SK-N-SH (cell line): ENCODE measurements around the gene BMP7. TPM values are rescaled to one million over a fixed set of nuclear protein-coding genes. Genes with fewer than 3 reads are reported as not detected.

Experiments used
- CTCF ChIA-PET: fragments of 300-600, 350-600 bp; formaldehyde crosslinking; extraction: SDS; loops from one replicate; lab custom pipeline; 2021; lab: Yijun Ruan, JAX
- POLR2A ChIA-PET: fragments of 350-600 bp; sonication (Branson Sonifier 250); formaldehyde crosslinking; extraction: SDS; loops from one replicate; lab custom pipeline; 2020; ENCODE audit warnings: antibody characterized with exemption, inconsistent platforms; lab: Yijun Ruan, JAX
- DNase-seq: peaks from one replicate; pipeline ENCODE4 v3.0.0; 2012
- H2AFZ ChIP-seq: fragments of 200-600 bp; sonication (generic); 2 replicates; pipeline ENCODE4 v1.8.1; 2016; ENCODE audit warnings: antibody characterized with exemption, mild to moderate bottlenecking, low read depth
- H3F3A ChIP-seq: fragments of 200-600 bp; sonication (generic); replicated peaks from 2 replicates; pipeline ENCODE3; 2016; ENCODE audit warnings: antibody characterized with exemption, mild to moderate bottlenecking; ENCODE audit not compliant: insufficient read depth
- H3K27ac ChIP-seq, 2 experiments: fragments of 200-500 bp in 1 of 2; fragments of 200-600 bp in 1 of 2; sonication (Bioruptor generic) in 1 of 2; sonication (generic), shearing (Covaris generic) in 1 of 2; 2 replicates each; pipeline versions ENCODE4 v1.5.1 to v1.6.1; 2014 to 2016; ENCODE audit warnings: low read depth in 2 of 2, inconsistent platforms in 1 of 2, low read length in 1 of 2, mild to moderate bottlenecking in 1 of 2, mixed read lengths in 1 of 2
- H3K27me3 ChIP-seq: fragments of 200-600 bp; sonication (generic), shearing (Covaris generic); 2 replicates; pipeline ENCODE4 v1.6.1; 2016; ENCODE audit warnings: mixed run types; ENCODE audit not compliant: insufficient read depth
- H3K36me3 ChIP-seq, 2 experiments: fragments of 200-500 bp in 1 of 2; fragments of 200-600 bp in 1 of 2; sonication (Bioruptor generic) in 1 of 2; sonication (generic) in 1 of 2; replicated peaks in 1 of 2; 2 replicates each; pipeline versions ENCODE3 to v1.5.1; 2014 to 2016; ENCODE audit warnings: low read length in 1 of 2, mild to moderate bottlenecking in 1 of 2; ENCODE audit not compliant: insufficient read depth in 2 of 2, control insufficient read depth in 1 of 2
- H3K4me1 ChIP-seq, 2 experiments: fragments of 200-500 bp in 1 of 2; fragments of 200-600 bp in 1 of 2; sonication (Bioruptor generic) in 1 of 2; sonication (generic), shearing (Covaris generic) in 1 of 2; 2 replicates each; pipeline versions ENCODE4 v1.5.1 to v1.6.1; 2014 to 2016; ENCODE audit warnings: low read depth in 1 of 2, low read length in 1 of 2, mixed run types in 1 of 2; ENCODE audit not compliant: insufficient read depth in 2 of 2, control insufficient read depth in 1 of 2
- H3K4me2 ChIP-seq: fragments of 200-600 bp; sonication (generic), shearing (Covaris generic); 2 replicates; pipeline ENCODE4 v1.6.1; 2017; ENCODE audit warnings: mixed run types
- H3K4me3 ChIP-seq, 2 experiments: fragments of 200-500 bp in 1 of 2; fragments of 200-600 bp in 1 of 2; sonication (Bioruptor generic) in 1 of 2; sonication (generic), shearing (Covaris generic) in 1 of 2; 2 replicates each; pipeline versions ENCODE4 v1.5.1 to v1.8.1; 2014 to 2016; ENCODE audit warnings: low read depth in 2 of 2, inconsistent platforms in 1 of 2, low read length in 1 of 2, mild to moderate bottlenecking in 1 of 2, mixed read lengths in 1 of 2, moderate library complexity in 1 of 2
- H3K79me2 ChIP-seq: fragments of 200-600 bp; sonication (generic); 2 replicates; pipeline ENCODE4 v1.8.1; 2017; ENCODE audit warnings: mild to moderate bottlenecking; ENCODE audit not compliant: insufficient read depth
- H3K9ac ChIP-seq: fragments of 200-600 bp; sonication (generic); 2 replicates; pipeline ENCODE4 v1.6.1; 2017; ENCODE audit warnings: mixed run types
- H3K9me2 ChIP-seq: fragments of 200-600 bp; sonication (generic); 2 replicates; pipeline ENCODE4 v1.6.1; 2017; ENCODE audit warnings: mixed run types
- H3K9me3 ChIP-seq: fragments of 200-600 bp; sonication (generic); 2 replicates; pipeline ENCODE4 v1.6.1; 2017; ENCODE audit warnings: mixed run types, mild to moderate bottlenecking, moderate library complexity
- H4K20me1 ChIP-seq: fragments of 200-600 bp; sonication (generic); 2 replicates; pipeline ENCODE4 v1.6.1; 2017; ENCODE audit warnings: mild to moderate bottlenecking, mixed run types; ENCODE audit not compliant: insufficient read depth
- ELF1 ChIP-seq: IDR thresholded peaks from 2 replicates; pipeline ENCODE4 v1.4.0; 2012
- EZH2phosphoT487 ChIP-seq: fragments of 200-600 bp; sonication (generic); IDR thresholded peaks from 2 replicates; pipeline ENCODE4 v1.6.1; 2017; ENCODE audit warnings: low read depth, mixed run types, mild to moderate bottlenecking, antibody characterized with exemption, moderate library complexity, borderline replicate concordance
- MXI1 ChIP-seq: IDR thresholded peaks from 2 replicates; pipeline ENCODE4 v1.6.1; 2012; ENCODE audit warnings: mild to moderate bottlenecking, low read depth, low read length, improper control_type of control experiment
- RAD21 ChIP-seq: IDR thresholded peaks from 2 replicates; pipeline ENCODE4 v1.6.1; 2012; ENCODE audit warnings: mild to moderate bottlenecking, low read length
- RCOR1 ChIP-seq: fragments of 150-350 bp; IDR thresholded peaks from 2 replicates; pipeline ENCODE4 v1.6.1; 2017; ENCODE audit warnings: antibody characterized with exemption, low read length
- RXRA ChIP-seq: IDR thresholded peaks from 2 replicates; pipeline ENCODE4 v1.4.0; 2012; ENCODE audit warnings: low read depth, mild to moderate bottlenecking, borderline replicate concordance
- SMC3 ChIP-seq: IDR thresholded peaks from 2 replicates; pipeline ENCODE4 v1.6.1; 2012; ENCODE audit warnings: low read depth, low read length, improper control_type of control experiment
- TAF1 ChIP-seq: IDR thresholded peaks from 2 replicates; pipeline ENCODE4 v1.6.1; 2012; ENCODE audit warnings: low read depth, mild to moderate bottlenecking, low read length, moderate library complexity, borderline replicate concordance
- TEAD4 ChIP-seq: IDR thresholded peaks from 2 replicates; pipeline ENCODE4 v1.4.0; 2012; ENCODE audit warnings: mild to moderate bottlenecking, borderline replicate concordance; ENCODE audit not compliant: insufficient read depth
- YY1 ChIP-seq: IDR thresholded peaks from 2 replicates; pipeline ENCODE4 v1.4.0; 2012; ENCODE audit warnings: low read depth, mild to moderate bottlenecking
- WGBS: methylation state at CpG from one replicate; pipeline ENCODE4 v1.1.6; 2017; ENCODE audit warnings: low lambda C conversion rate; 5-methylcytosine and 5-hydroxymethylcytosine counted together
- polyA plus RNA-seq, 3 experiments: library from polyadenylated mRNA; depleted of rRNA; stranded (reverse); fragments of >200 nt; gene quantifications; 2 replicates each; pipeline ENCODE4 v1.2.3, GENCODE V29; 2012
- TF ChIP-seq, protein P1 (sequence below): fragments of 200-600 bp; sonication (generic); IDR thresholded peaks from 2 replicates; pipeline ENCODE4 v1.6.1; 2017; ENCODE audit warnings: antibody characterized with exemption, mild to moderate bottlenecking, moderate library complexity
- TF ChIP-seq, protein P2 (sequence below): IDR thresholded peaks from 2 replicates; pipeline ENCODE4; 2012
- TF ChIP-seq, protein P3 (sequence below): IDR thresholded peaks from 2 replicates; pipeline ENCODE4 v1.6.1; 2012; ENCODE audit warnings: mild to moderate bottlenecking, low read depth, low read length, moderate library complexity

Gene BMP7
- polyA plus RNA-seq, 1 of the 3 experiments (the other 2 are of a cell fraction) = not detected

DNA sequence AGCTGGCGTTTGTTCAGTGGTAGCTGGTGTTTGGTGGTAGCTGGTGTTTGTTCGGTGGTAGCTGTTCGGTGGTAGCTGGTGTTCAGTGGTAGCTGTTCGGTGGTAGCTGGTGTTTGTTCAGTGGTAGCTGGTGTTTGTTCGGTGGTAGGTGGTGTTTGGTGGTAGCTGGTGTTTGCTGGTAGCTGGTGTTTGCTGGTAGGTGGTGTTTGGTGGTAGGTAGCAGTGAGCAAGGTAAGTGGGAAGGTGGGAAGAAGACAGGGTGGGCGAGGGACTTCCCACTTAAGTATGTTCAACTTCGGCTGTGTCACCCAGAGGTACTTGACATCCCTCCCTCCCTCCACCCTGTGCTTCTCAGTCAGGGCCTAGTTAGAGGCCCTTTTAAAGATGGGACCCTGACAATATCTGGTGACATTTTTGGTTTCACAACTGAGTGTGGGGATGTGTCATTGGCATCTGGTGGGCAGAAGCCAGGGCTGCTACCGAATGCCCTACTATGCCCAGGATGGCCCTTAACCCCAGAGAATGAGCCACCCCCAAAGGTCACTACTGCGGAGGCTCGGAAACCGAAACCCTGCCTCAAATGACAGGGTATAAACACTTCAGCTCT is 47.3 kb downstream of the BMP7 start (continued):
- TF ChIP-seq MXI1 = no peak

DNA sequence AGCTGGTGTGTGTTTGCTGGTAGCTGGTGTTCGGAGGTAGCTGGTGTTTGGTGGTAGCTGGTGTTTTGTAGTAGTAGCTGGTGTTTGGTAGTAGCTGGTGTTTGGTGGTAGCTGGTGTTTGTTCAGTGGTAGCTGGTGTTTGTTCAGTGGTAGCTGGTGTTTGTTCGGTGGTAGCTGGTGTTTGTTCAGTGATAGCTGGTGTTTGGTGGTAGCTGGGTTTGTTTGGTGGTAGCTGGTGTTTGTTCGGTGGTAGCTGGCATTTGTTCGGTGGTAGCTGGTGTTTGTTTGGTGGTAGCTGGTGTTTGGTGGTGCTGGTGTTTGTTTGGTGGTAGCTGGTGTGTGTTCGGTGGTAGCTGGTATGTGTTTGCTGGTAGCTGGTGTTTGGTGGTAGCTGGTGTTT is 48.0 kb downstream of the BMP7 start:
- ChIA-PET CTCF (interaction anchor here (2.4 kb wide), 1 partner anchor 26 kb away, joined by 15 read pairs; no protein-coding TSS in a partner anchor), POLR2A (no interaction called here)

DNA sequence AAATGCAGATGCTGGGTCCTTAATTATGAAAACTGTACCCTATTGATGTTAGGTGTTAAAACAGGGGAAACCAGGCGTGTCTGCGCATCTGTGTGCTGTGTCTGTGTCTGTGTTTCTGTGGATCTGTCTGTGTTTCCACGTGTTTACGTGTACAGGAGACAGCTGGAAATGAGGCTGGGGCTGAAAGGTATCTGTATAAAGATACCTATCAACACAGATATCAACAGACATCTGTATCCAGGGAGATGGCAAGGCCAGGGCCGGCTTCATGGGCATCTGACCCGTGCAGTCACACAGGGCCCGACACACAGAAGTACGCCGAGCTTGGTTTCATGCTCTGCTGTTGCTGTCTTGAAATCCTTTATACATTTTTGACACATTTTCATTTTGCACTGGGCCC is 48.6 kb downstream of the BMP7 start:
- no peak overlapping the region for H3K9ac ChIP-seq
- H3K4me3 ChIP-seq = no peak overlapping the region
- no peaks in the 10 kb centered on the region for H3K9me2 ChIP-seq
- H3K27ac ChIP-seq = no peak overlapping the region
- DNase-seq = no peak
- TF ChIP-seq MXI1 (no peak), SMC3 (no peak), RAD21 (no peak), YY1 (no peak), EZH2phosphoT487 (no peak), ELF1 (no peak), TEAD4 (no peak), RXRA (no peak)
- TF ChIP-seq, protein P1, sequence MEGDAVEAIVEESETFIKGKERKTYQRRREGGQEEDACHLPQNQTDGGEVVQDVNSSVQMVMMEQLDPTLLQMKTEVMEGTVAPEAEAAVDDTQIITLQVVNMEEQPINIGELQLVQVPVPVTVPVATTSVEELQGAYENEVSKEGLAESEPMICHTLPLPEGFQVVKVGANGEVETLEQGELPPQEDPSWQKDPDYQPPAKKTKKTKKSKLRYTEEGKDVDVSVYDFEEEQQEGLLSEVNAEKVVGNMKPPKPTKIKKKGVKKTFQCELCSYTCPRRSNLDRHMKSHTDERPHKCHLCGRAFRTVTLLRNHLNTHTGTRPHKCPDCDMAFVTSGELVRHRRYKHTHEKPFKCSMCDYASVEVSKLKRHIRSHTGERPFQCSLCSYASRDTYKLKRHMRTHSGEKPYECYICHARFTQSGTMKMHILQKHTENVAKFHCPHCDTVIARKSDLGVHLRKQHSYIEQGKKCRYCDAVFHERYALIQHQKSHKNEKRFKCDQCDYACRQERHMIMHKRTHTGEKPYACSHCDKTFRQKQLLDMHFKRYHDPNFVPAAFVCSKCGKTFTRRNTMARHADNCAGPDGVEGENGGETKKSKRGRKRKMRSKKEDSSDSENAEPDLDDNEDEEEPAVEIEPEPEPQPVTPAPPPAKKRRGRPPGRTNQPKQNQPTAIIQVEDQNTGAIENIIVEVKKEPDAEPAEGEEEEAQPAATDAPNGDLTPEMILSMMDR = no peak
- TF ChIP-seq, protein P2, sequence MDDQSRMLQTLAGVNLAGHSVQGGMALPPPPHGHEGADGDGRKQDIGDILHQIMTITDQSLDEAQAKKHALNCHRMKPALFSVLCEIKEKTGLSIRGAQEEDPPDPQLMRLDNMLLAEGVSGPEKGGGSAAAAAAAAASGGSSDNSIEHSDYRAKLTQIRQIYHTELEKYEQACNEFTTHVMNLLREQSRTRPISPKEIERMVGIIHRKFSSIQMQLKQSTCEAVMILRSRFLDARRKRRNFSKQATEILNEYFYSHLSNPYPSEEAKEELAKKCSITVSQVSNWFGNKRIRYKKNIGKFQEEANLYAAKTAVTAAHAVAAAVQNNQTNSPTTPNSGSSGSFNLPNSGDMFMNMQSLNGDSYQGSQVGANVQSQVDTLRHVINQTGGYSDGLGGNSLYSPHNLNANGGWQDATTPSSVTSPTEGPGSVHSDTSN = no peak
- TF ChIP-seq, protein P3, sequence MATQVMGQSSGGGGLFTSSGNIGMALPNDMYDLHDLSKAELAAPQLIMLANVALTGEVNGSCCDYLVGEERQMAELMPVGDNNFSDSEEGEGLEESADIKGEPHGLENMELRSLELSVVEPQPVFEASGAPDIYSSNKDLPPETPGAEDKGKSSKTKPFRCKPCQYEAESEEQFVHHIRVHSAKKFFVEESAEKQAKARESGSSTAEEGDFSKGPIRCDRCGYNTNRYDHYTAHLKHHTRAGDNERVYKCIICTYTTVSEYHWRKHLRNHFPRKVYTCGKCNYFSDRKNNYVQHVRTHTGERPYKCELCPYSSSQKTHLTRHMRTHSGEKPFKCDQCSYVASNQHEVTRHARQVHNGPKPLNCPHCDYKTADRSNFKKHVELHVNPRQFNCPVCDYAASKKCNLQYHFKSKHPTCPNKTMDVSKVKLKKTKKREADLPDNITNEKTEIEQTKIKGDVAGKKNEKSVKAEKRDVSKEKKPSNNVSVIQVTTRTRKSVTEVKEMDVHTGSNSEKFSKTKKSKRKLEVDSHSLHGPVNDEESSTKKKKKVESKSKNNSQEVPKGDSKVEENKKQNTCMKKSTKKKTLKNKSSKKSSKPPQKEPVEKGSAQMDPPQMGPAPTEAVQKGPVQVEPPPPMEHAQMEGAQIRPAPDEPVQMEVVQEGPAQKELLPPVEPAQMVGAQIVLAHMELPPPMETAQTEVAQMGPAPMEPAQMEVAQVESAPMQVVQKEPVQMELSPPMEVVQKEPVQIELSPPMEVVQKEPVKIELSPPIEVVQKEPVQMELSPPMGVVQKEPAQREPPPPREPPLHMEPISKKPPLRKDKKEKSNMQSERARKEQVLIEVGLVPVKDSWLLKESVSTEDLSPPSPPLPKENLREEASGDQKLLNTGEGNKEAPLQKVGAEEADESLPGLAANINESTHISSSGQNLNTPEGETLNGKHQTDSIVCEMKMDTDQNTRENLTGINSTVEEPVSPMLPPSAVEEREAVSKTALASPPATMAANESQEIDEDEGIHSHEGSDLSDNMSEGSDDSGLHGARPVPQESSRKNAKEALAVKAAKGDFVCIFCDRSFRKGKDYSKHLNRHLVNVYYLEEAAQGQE = no peak
- H3F3A ChIP-seq = no peaks in the 10 kb centered on the region
- H3K9me3 ChIP-seq = no peaks in the 10 kb centered on the region
- CTCF ChIA-PET = no interaction called here
- no peak overlapping the region for H3K4me2 ChIP-seq
- no peaks in the 10 kb centered on the region for H4K20me1 ChIP-seq
- H3K4me1 ChIP-seq = peaks cover 0 to 37% of the 10 kb centered on the region in 2 experiments; a peak in 1 of 4 replicates
- no peaks in the 10 kb centered on the region for H3K79me2 ChIP-seq
- POLR2A ChIA-PET = no interaction called here
- no peaks in the 10 kb centered on the region for H3K27me3 ChIP-seq
- H3K36me3 ChIP-seq = no peaks in the 10 kb centered on the region
- WGBS = 45% methylated on average over 9 of the region's 9 CpGs
- H2AFZ ChIP-seq = no peak overlapping the region

More for the DNA sequence above, 48.0 kb downstream of the BMP7 start:
- Histone ChIP-seq H3K9me2 (no peaks in the 10 kb centered on the region), H3K27me3 (no peaks in the 10 kb centered on the region), H3K9me3 (no peaks in the 10 kb centered on the region), H3K4me2 (no peak overlapping the region), H3F3A (no peaks in the 10 kb centered on the region), H2AFZ (no peak overlapping the region), H3K36me3 (no peaks in the 10 kb centered on the region), H3K4me1 (peaks cover 0 to 37% of the 10 kb centered on the region in 2 experiments; a peak in 1 of 4 replicates), H4K20me1 (no peaks in the 10 kb centered on the region), H3K79me2 (no peaks in the 10 kb centered on the region), H3K9ac (no peak overlapping the region), H3K4me3 (no peak overlapping the region), H3K27ac (no peak overlapping the region)
- DNase-seq = no peak
- TF ChIP-seq RCOR1 = no peak
- no peak for TF ChIP-seq TAF1
- no peak for TF ChIP-seq TEAD4
- 50% methylated on average over 5 of the region's 5 CpGs for WGBS
